ENCODE results near the gene TBC1D1.

Gene TBC1D1

DNA sequence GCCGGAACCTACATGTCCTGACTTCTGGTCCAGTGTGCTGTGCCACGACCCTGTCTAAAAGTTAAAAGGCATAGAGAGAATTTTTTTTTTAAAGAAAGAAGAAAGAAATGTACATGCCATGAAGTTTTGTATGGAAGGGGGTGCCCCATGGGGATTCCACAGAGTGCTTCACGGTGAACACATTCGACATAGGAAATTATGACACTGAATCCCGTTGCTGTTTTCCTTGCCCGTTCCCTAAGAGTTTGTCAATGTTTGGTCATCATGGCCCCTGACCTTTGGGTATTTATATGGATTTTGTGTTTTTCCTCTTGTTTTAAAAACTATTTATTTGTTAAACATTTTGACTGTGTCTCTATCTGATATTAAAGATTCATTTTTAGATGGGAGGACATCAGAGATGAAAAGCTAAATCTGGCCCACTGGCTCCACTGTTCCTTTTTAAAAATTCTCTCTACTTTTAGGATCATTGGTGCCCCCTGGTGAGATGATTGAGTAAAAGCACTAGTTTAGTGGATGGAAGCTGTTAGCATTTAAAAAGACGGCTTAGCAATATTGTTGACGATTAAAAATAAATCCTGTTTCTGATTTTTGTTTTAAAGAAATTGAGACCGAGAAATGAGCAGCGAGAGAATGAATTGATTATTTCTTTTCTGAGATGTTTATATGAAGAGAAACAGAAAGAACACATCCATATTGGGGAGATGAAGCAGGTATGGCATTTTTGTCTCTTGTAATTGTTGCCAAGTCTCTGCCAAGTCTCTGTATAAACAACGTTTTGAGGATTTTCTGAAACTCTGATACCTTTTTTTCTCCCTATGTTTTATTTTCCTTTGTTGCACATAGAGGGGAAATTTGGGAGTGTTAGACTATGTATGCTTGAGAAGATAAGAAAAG, 144.3 kb downstream of the TBC1D1 start:
- TF ChIP-seq ZFP30 (CRISPR knock-in tag; IDR thresholded peaks at IDR 0.05), result no peak
- TF ChIP-seq TOX (CRISPR knock-in tag; IDR thresholded peaks at IDR 0.05; ENCODE audit: borderline replicate concordance), result no peak
- TF ChIP-seq SNAI2 (CRISPR knock-in tag; IDR thresholded peaks at IDR 0.05), result no peak
- no peak for TF ChIP-seq ZFP3 (CRISPR knock-in tag; IDR thresholded peaks at IDR 0.05)
- no peak for TF ChIP-seq ESRRG (CRISPR knock-in tag; IDR thresholded peaks at IDR 0.05)
- TF ChIP-seq PATZ1 (CRISPR knock-in tag; IDR thresholded peaks at IDR 0.05; ENCODE audit: borderline replicate concordance), result no peak
- TF ChIP-seq GLIS3 (CRISPR knock-in tag; IDR thresholded peaks at IDR 0.05), result no peak
- ATAC-seq, result peak; percentile 75

GRCh38 chr4:38036548-38036947, 145.7 kb downstream of the TBC1D1 start:
- no peak for ATAC-seq
- no peak for TF ChIP-seq POU6F1 (CRISPR knock-in tag; IDR thresholded peaks at IDR 0.05; ENCODE audit: borderline replicate concordance, low read depth)
- no peak for TF ChIP-seq SNAI2 (CRISPR knock-in tag; IDR thresholded peaks at IDR 0.05)
- TF ChIP-seq, protein P1, sequence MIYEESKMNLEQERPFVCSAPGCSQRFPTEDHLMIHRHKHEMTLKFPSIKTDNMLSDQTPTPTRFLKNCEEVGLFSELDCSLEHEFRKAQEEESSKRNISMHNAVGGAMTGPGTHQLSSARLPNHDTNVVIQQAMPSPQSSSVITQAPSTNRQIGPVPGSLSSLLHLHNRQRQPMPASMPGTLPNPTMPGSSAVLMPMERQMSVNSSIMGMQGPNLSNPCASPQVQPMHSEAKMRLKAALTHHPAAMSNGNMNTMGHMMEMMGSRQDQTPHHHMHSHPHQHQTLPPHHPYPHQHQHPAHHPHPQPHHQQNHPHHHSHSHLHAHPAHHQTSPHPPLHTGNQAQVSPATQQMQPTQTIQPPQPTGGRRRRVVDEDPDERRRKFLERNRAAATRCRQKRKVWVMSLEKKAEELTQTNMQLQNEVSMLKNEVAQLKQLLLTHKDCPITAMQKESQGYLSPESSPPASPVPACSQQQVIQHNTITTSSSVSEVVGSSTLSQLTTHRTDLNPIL (CRISPR knock-in tag; IDR thresholded peaks at IDR 0.05; ENCODE audit: low read depth), result no peak
- no peak for TF ChIP-seq PATZ1 (CRISPR knock-in tag; IDR thresholded peaks at IDR 0.05; ENCODE audit: borderline replicate concordance)
- TF ChIP-seq ARNTL (CRISPR knock-in tag; IDR thresholded peaks at IDR 0.05; ENCODE audit: borderline replicate concordance, low read depth), result no peak
- TF ChIP-seq ZC3H10 (CRISPR knock-in tag; IDR thresholded peaks at IDR 0.05), result no peak
- no peak for TF ChIP-seq TCF4 (CRISPR knock-in tag; IDR thresholded peaks at IDR 0.05; ENCODE audit: borderline replicate concordance)
- no peak for TF ChIP-seq RARB (CRISPR knock-in tag; IDR thresholded peaks at IDR 0.05)
- no peak for TF ChIP-seq TSHZ2 (CRISPR knock-in tag; IDR thresholded peaks at IDR 0.05)
- no peak for TF ChIP-seq ESRRG (CRISPR knock-in tag; IDR thresholded peaks at IDR 0.05)
- TF ChIP-seq OSR1 (CRISPR knock-in tag; IDR thresholded peaks at IDR 0.05), result no peak
- TF ChIP-seq BACH2 (CRISPR knock-in tag; IDR thresholded peaks at IDR 0.05; ENCODE audit: borderline replicate concordance), result no peak
- TF ChIP-seq, protein P2, sequence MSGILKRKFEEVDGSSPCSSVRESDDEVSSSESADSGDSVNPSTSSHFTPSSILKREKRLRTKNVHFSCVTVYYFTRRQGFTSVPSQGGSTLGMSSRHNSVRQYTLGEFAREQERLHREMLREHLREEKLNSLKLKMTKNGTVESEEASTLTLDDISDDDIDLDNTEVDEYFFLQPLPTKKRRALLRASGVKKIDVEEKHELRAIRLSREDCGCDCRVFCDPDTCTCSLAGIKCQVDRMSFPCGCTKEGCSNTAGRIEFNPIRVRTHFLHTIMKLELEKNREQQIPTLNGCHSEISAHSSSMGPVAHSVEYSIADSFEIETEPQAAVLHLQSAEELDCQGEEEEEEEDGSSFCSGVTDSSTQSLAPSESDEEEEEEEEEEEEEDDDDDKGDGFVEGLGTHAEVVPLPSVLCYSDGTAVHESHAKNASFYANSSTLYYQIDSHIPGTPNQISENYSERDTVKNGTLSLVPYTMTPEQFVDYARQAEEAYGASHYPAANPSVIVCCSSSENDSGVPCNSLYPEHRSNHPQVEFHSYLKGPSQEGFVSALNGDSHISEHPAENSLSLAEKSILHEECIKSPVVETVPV (CRISPR knock-in tag; IDR thresholded peaks at IDR 0.05), result no peak
- TF ChIP-seq TOX (CRISPR knock-in tag; IDR thresholded peaks at IDR 0.05; ENCODE audit: borderline replicate concordance), result no peak
- TF ChIP-seq ISL1 (CRISPR knock-in tag; IDR thresholded peaks at IDR 0.05), result no peak
